Adrenal gland (tissue), 12 donors: ENCODE measurements around the gene TMEM107. TPM values are rescaled to one million over a fixed set of nuclear protein-coding genes. Genes with fewer than 3 reads are reported as not detected.
"Not testable (repeated sequence)": the region's sequence is repeated elsewhere in the genome, so short reads cannot be mapped to it uniquely, and the experiment has no call there.

Experiments
- DNase-seq, 7 donors: peaks; one replicate each; pipeline ENCODE4 v3.0.0-alpha.2; 2019 to 2020
- H3K27ac ChIP-seq, 5 donors: fragments of 200-600 bp; sonication (generic) in 4 of 5; 1 replicate in 3 of 5; 2 replicates in 2 of 5; pipeline versions ENCODE4 v1.5.1 to v1.8.0; 2016 to 2020; ENCODE audit warnings: mild to moderate bottlenecking in 1 of 5
- H3K27me3 ChIP-seq: fragments of 200-600 bp; 2 replicates; pipeline ENCODE4 v1.8.0; 2021
- H3K36me3 ChIP-seq, 2 donors: fragments of 200-600 bp; replicated peaks in 1 of 2; 1 replicate in 1 of 2; 2 replicates in 1 of 2; pipeline versions ENCODE4 v1.5.1 to v1.8.0; 2018 to 2022
- H3K4me1 ChIP-seq, 2 donors: fragments of 200-600 bp; replicated peaks in 1 of 2; 1 replicate in 1 of 2; 2 replicates in 1 of 2; pipeline versions ENCODE4 v1.5.1 to v1.8.0; 2018 to 2021
- H3K4me3 ChIP-seq, 4 donors: fragments of 200-600 bp; sonication (generic) in 3 of 4; one replicate each; pipeline ENCODE4 v1.5.1; 2016 to 2018
- H3K9me3 ChIP-seq, 3 donors: fragments of 200-600 bp; sonication (generic) in 1 of 3; replicated peaks in 1 of 3; 1 replicate in 2 of 3; 2 replicates in 1 of 3; pipeline versions ENCODE4 v1.5.1 to v1.8.0; 2016 to 2021
- CTCF ChIP-seq, 6 experiments: fragments of 450-650 bp in 4 of 6; fragments of 200-600 bp in 2 of 6; sonication (generic) in 1 of 6; IDR thresholded peaks; 1 replicate in 5 of 6; 2 replicates in 1 of 6; pipeline versions ENCODE4 v1.5.1 to v1.8.0; 2016 to 2021; ENCODE audit warnings: antibody characterized with exemption in 6 of 6, mild to moderate bottlenecking in 2 of 6, moderate library complexity in 1 of 6
- POLR2A ChIP-seq, 2 donors: fragments of 450-650 bp; IDR thresholded peaks; one replicate each; pipeline ENCODE4 v1.6.1; 2017; ENCODE audit warnings: antibody characterized with exemption in 2 of 2, mild to moderate bottlenecking in 2 of 2, moderate library complexity in 1 of 2
- WGBS, 4 donors: extraction: QIAGEN DNeasy Blood & Tissue Kit in 2 of 4; methylation state at CpG; one replicate each; pipeline versions ENCODE4 v1.1.5 to v1.1.7; 2013 to 2017; 5-methylcytosine and 5-hydroxymethylcytosine counted together
- intact Hi-C, 2 donors: fragments of 100-400 bp; cut with DNase I; formaldehyde crosslinking; loops; one replicate each; pipeline versions ENCODE4 v1.14.1 to v1.15.0; 2022 to 2023
- polyA plus RNA-seq, 3 donors: library from polyadenylated mRNA; stranded (reverse); fragments of 200-250 nt in 2 of 3; fragments of 350-450 nt in 1 of 3; fragmentation: Illumina TruSeq in 1 of 3; extraction: RNeasy Lipid Tissue Mini Kit (QIAGEN cat#74804) in 1 of 3; gene quantifications; one replicate each; pipeline ENCODE4 v1.2.3, GENCODE V29; 2013 to 2014
- total RNA-seq, 9 donors: library from RNA; depleted of rRNA in 4 of 9; stranded (reverse); fragments of >200 nt in 4 of 9; fragments of 120-200 nt in 1 of 9; fragmentation: NEBNext Ultra II Directional in 1 of 9; extraction: Animal tissue kit (Norgen Biotek cat#: 25700) in 1 of 9; gene quantifications; one replicate each; pipeline versions ENCODE4 v1.1.0 to v1.2.4, GENCODE V29; 2013 to 2023
- donor health status: healthy with polysubstance abuse.
- donor health status: Bipolar disorder and iron deficiency.
- donor health status: DM: yes; HTN: yes; CAD: no.
- donor health status: DM: no; HTN: no; CAD: no.
- donor health status: DM: no; HTN: no; CAD: no.
- donor health status: DM: yes; HTN: yes; CAD: no.

The TMEM107 gene
- total and polyA plus RNA-seq, 12 donors = 6.2 to 33.6 (median 18.4) TPM

GRCh38 chr17:8221663-8222379 is 45.6 kb upstream of the TMEM107 start:
- DNase-seq = peak; percentile 83 to 97 (median 88)
- peak overlapping the region in 3 of 4 donors; percentile 29 to 78 (median 62) for H3K4me3 ChIP-seq
- intact Hi-C loops = no loop called here
- H3K4me1 ChIP-seq = peaks cover 9 to 19% of the 10 kb centered on the region in 2 donors
- no peaks in the 10 kb centered on the region for H3K9me3 ChIP-seq
- WGBS, 4 donors = 0 to 1% (median 0%) methylated on average over 16 to 40 of the region's 40 CpGs
- no peaks in the 10 kb centered on the region for H3K36me3 ChIP-seq
- no peak for TF ChIP-seq CTCF (IDR thresholded peaks at IDR 0.05)
- peak; percentile 5 to 25 for TF ChIP-seq POLR2A (IDR thresholded peaks at IDR 0.05)
- no peaks in the 10 kb centered on the region for H3K27me3 ChIP-seq
- peak overlapping the region; percentile 94 to 100 (median 98) for H3K27ac ChIP-seq

- no peak for TF ChIP-seq CTCF (IDR thresholded peaks at IDR 0.05)
- TF ChIP-seq POLR2A (IDR thresholded peaks at IDR 0.05) = peak; percentile 21 to 27
- intact Hi-C loops = no loop called here
- Histone ChIP-seq H3K4me1 (peaks cover 9 to 19% of the 10 kb centered on the region in 2 donors), H3K27me3 (no peaks in the 10 kb centered on the region), H3K4me3 (peak overlapping the region in 3 of 4 donors; percentile 30 to 78 (median 62)), H3K36me3 (no peaks in the 10 kb centered on the region), H3K9me3 (no peaks in the 10 kb centered on the region), H3K27ac (peak overlapping the region; percentile 94 to 100 (median 98))
- 0 to 1% (median 1%) methylated on average over 36 to 45 of the region's 45 CpGs for WGBS, 4 donors
- DNase-seq = peak; percentile 88 to 98 (median 92)
Observed at GRCh38 chr17:8220783-8221662, 44.8 kb upstream of the TMEM107 start.

- DNase-seq, H3K27ac ChIP-seq, H3K27me3 ChIP-seq, H3K36me3 ChIP-seq, H3K4me3 ChIP-seq, H3K9me3 ChIP-seq, intact Hi-C loops, H3K4me1 ChIP-seq: not testable (repeated sequence)
- WGBS, 4 donors = 77 to 92% (median 87%) methylated on average over 8 to 15 of the region's 15 CpGs
Observed at GRCh38 chr17:8214000-8214399, 37.8 kb upstream of the TMEM107 start.

GRCh38 chr17:8212312-8213180 is 36.4 kb upstream of the TMEM107 start:
- 72 to 85% (median 78%) methylated on average over 14 of the region's 14 CpGs for WGBS, 4 donors
- Histone ChIP-seq H3K4me3 (no peak overlapping the region), H3K27me3 (no peaks in the 10 kb centered on the region), H3K27ac (no peak overlapping the region), H3K36me3 (no peaks in the 10 kb centered on the region), H3K4me1 (peaks cover 8 to 9% of the 10 kb centered on the region in 2 donors), H3K9me3 (no peaks in the 10 kb centered on the region)
- TF ChIP-seq POLR2A (IDR thresholded peaks at IDR 0.05) = no peak
- no peak for TF ChIP-seq CTCF (IDR thresholded peaks at IDR 0.05)
- intact Hi-C loops = no loop called here
- peak in 1 of 7 donors; percentile 39 for DNase-seq
